ENCODE data around the gene HPSE. TPM values are rescaled to one million over a fixed set of nuclear protein-coding genes. Genes with fewer than 3 reads are reported as not detected.

The HPSE gene
- total and polyA plus RNA-seq, 2 of the 8 experiments (the other 6 are each of a cell fraction or from before 2014, with no cell fraction given): 1.5 to 5.0 TPM

DNA sequence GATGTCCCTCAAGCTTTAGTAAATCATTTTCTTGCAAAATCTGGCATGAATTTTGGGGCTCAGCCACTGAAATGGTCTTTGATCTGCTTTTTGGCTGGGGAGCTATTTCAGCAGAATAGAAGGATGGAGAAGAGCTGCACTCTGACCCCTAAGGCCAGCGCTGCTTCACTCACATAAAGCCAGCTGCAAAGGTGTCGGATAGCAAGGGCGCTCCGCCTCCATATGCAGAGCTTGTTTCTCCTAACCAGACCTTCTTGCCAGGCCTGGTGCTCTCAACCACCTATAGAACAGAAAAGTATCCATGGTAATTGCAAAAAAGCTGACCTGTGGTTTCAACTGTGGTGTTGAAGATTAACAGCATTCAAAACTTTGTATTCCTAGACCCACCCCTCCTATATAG lies 26.0 kb downstream of the HPSE start (continued):
- TF ChIP-seq BACH1 (IDR thresholded peaks at IDR 0.05; ENCODE audit: low read length): no peak
- no peak for TF ChIP-seq ATF2 (IDR thresholded peaks at IDR 0.05; ENCODE audit: low read length)
- TF ChIP-seq RNF2 (IDR thresholded peaks at IDR 0.05; ENCODE audit: borderline replicate concordance, low read depth, low read length, missing control alignments, poor library complexity, severe bottlenecking): no peak
- no peak for TF ChIP-seq KDM5A (IDR thresholded peaks at IDR 0.05; ENCODE audit: low read length)
- no peak for TF ChIP-seq MAX (IDR thresholded peaks at IDR 0.05)
- TF ChIP-seq CBX8 (IDR thresholded peaks at IDR 0.05; ENCODE audit: borderline replicate concordance, low read depth, low read length): no peak
- no peak for TF ChIP-seq GABPA (IDR thresholded peaks at IDR 0.05; ENCODE audit: borderline replicate concordance, insufficient read depth, low read length)
- no peak for TF ChIP-seq EZH2 (IDR thresholded peaks at IDR 0.05; ENCODE audit: low read depth, low read length, severe bottlenecking)
- TF ChIP-seq HDAC6 (IDR thresholded peaks at IDR 0.05; ENCODE audit: low read depth, low read length): no peak
